ENCODE data around the gene ZBTB20.

ZBTB20 gene

DNA sequence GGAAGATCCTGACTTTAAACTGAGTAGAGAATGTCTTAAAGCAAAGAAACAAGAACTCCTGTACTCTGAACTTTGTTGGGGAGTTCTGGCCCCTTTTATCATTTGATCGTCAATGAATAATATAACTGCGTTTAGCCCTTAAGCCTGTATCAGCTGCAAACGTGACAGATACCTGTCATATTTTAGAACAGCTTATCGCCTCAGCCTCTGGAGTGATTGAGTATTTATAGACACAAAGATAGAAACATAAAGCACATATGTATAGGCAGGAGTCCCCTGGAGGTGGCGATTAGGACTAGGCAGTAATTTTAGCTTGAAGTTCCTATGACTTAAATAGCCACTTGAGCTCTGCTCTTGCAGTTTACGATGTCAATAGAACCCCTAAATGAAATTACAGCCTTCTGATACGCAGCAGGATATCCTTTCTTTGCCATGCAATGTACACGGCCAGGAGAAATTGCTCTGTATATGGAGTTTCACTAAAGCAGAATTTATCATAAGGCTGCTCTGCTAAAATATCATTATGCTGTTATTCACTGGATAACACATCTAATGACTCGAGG, 531.5 kb downstream of the ZBTB20 start:
- no peak for DNase-seq

DNA sequence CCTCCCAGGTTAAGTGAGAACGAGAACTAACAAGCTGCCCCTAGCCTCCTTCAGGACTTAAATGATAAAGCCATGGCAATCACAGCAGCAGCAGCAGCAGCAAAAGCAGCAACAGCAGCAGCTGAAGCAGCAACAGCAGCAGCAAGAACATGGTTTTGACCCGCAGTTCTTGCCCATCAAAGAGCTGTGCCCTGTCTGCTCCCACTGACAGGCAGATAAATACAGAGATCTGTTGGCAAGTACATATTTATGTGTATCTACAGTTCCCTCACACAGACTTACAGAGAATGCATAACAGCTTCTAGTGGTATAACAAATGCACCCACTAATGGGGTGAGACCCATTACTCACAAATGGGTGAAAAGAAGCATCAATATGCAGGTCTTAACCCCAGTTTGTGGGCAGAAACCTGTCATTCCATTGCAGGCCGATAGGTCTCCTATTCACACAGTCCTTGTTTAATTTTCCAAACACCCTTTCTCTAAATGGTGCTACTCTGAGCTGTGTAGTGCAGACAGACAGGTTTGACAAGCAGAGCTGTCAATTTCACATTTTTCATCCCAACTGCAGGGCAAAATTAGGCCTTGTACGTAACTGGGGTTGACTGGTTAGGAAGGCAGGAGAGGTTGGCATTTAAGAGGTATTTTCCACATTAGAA, 537.0 kb downstream of the ZBTB20 start:
- DNase-seq, result no peak

DNA sequence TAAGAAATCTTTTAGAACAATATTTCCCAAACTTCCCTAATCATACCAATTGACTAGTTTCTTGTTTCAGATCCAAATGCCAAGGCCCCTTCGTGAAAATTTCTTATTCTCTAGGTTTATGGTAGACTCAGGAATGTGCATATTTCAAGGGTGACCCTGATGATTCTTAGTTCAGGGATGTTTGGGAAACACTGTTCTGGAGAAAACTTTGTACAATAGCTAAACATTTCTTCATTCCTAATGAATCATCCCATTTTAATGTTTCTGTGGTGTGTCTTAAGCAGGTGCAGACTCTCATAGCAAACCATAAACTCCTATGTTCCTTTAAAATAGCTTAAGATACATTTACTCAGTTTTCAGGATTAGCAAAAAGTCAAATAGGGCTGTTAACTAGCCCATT, 538.8 kb downstream of the ZBTB20 start:
- no peak for DNase-seq

- no peak for DNase-seq
Observed at GRCh38 chr3:114606336-114606735, 540.8 kb downstream of the ZBTB20 start.

- no peak for DNase-seq
Observed at GRCh38 chr3:114600571-114600970, 546.5 kb downstream of the ZBTB20 start.

GRCh38 chr3:114597871-114598270, 549.2 kb downstream of the ZBTB20 start:
- DNase-seq, result no peak

- DNase-seq, result no peak
Observed at GRCh38 chr3:114597012-114597411, 550.1 kb downstream of the ZBTB20 start.

DNA sequence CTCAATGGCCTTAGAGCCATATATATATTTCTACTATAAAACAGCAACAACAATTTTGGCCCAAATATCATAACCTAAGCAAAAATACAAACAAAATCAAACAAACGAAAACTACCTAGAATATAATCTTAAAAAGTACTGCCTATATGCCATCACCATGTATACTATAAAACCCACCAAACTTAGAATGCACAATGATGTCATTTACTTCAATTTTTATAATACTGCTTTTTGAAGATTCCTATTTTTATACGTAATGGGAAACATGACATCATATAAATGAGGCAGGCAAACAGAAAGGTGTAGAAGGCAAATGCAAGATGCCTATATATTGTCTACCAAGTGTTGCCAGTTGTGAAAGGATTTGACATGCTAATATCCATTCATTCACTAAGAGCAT, 550.9 kb downstream of the ZBTB20 start:
- no peak for DNase-seq

DNA sequence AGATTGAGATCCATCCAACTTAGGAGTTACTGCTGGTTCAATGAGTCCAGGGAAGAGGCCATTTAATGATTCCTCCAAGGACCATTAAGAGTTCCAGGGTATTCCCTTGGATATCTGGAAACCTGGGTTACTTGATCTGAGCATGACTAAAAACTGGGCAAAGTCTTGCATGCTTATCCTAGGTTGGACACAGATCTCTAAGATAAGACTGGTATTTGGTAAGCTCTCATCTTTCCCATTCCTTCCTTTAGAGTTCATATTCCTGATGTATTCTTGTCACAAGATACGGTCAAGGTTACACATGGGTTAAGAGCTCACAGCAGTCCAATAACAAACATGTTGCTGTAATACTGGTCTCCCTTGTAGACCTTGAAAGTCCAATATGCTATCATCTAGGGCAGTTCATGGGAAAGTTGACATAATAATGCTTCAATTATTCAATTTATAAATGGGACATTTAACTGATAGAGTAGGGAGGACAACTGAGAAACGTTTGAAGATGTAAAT, 551.5 kb downstream of the ZBTB20 start:
- no peak for DNase-seq

- DNase-seq, result no peak
Observed at GRCh38 chr3:114590309-114591047, 556.6 kb downstream of the ZBTB20 start.

- no peak for DNase-seq
Observed at GRCh38 chr3:114587986-114588385, 559.1 kb downstream of the ZBTB20 start.

GRCh38 chr3:114586119-114586518, 561.0 kb downstream of the ZBTB20 start:
- DNase-seq, result no peak

DNA sequence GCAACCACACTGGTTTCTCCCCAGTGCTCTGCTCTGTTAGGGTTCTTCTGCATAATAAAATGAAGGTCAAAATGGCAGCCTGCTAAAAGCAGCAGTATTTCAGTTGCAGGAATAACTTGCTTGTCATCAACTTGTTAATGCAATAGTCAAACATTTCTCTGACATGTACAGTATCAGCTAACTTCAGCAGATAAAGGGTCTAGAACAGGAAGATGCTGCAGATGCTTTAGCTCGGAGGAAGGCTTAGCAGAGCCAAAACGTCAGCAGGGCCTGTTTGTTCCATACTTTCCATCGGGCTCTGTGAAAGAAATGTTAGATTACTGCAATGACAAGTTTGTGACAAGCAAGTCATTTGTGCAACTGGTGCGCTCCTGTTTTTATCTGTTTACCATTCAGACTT, 561.4 kb downstream of the ZBTB20 start:
- no peak for DNase-seq

GRCh38 chr3:114584734-114585371, 562.2 kb downstream of the ZBTB20 start:
- no peak for DNase-seq

- DNase-seq, result no peak
Observed at GRCh38 chr3:114582929-114583328, 564.2 kb downstream of the ZBTB20 start.

DNA sequence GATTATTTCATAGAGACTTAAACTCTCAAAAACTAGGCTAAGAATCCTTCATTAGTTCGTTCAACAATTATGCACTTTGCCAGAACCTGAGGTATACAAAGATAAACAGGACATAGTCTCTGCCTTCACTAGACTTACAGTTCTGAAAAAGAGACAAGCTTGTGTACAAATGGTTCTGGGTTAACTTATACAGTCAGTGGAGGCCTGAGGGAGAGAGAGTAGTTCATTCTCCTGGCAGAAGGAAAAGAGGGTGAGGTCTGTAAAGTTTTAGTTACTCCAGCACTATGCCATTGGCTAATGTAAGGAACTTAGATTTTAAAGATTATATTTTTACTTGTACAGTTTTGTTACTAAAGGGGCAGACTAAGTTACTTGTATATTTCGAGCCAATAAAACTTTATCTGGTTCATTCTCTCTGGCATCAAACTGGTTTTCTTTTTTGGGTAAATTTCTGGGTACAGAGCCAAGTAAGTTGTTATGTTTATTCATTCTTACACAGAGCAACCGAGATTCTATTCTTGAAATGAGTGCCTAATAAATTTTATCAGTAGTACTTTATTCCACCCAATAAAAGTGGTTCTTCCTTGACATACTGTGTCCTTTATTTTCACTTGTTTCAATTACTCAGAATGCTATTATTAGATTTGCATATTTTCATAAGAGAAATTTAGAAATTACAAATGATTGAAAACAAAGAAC, 574.6 kb downstream of the ZBTB20 start:
- DNase-seq, result no peak

DNA sequence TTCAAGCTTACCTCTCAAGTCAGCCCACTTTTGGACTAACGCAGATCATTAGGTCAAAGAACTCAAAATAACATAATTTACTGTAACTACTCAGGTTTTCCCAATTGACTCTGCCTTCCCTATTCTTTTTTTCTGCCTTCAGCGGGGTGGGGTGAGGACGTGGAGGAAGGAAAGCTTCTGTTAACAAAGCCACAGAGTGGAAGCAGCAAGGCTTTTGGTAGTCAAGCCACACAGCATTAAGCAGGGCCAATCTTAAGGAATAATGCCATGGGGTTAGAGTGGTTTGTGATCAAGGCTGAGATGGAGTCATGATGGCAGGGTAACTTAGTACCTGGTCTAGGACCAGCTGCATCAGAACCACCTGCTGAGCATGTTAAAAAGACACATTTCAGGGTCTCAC, 575.7 kb downstream of the ZBTB20 start:
- DNase-seq, result no peak

DNA sequence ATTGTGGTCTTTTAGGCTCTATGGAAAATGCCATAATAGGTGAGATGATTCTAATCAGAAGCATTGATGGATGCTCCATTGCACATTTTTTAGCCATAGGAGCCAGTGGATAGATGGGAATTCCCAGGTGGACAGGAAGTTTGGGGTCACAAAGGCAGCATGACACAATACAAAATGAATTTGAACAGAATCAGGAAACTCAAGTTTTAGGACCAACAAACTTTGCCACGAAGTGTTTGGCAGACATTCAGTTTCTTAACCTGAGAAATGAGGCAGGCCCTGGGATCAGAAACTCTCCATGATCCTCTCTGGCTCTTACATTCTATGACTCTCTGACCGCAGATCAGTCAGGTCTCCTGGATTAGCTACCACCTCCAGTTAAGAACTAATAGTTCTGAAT, 577.9 kb downstream of the ZBTB20 start:
- DNase-seq, result no peak

- DNase-seq, result no peak
Observed at GRCh38 chr3:114567771-114568170, 579.3 kb downstream of the ZBTB20 start.

DNA sequence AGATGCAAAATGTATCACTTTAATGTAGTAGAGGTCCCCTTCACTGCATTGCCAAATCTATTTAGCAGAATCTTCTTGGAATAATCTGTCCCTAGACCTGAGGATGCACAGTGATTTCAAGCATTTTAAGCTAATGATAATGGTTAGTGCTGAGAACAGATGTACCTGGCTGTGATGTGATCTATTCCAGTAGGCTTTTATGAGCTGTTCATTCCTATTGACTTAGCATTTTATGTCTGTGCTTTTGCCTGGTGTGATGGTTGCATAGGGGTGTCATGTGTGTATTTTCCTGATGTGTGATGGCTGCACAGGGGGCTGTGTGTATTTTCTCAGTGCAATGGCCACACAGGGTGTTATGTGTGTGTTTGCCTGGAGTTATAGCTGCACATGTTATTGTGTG, 580.3 kb downstream of the ZBTB20 start:
- DNase-seq, result no peak

DNA sequence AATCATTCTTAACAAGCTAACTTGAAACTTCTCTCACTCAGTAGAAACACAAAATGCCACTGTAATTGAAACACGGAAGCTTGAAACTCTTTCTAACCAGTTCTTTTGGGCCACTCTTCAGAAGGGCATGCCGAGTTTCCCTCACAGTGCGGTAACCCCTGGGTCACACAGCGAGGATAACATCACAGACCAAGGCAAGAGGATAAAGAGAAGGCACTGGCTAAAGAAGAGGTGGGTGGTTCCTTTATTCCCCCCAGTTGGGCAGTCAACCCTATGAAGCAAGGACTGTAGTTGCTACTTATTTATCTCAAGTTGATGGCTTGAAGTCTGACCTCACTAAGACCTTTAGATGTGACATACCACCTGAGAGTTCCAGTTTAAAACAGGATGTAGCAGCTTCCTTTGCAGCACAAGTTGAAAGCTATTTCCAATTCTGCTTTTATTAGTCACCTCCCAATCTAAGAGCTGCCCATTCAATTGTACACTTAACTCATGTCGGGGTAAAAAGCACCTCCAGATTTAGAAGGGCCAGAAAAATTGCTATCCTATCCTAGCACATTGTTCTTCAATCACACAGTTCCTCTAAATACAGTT, 580.8 kb downstream of the ZBTB20 start:
- no peak for DNase-seq

- DNase-seq, result no peak
Observed at GRCh38 chr3:114565216-114565615, 581.9 kb downstream of the ZBTB20 start.

- DNase-seq, result no peak
Observed at GRCh38 chr3:114563720-114564119, 583.4 kb downstream of the ZBTB20 start.

Measured in CD4-positive, alpha-beta T cell treated with Interleukin-17A for 1 hour (primary cell).